Tibial artery (tissue), 4 donors: ENCODE results near the gene FKBP5.
A peak's percentile ranks its signal among the peaks of the same experiment; 100 is the strongest.
"Not testable (repeated sequence)": the region's sequence is repeated elsewhere in the genome, so short reads cannot be mapped to it uniquely, and the experiment has no call there.

Source experiments
- DNase-seq, 2 donors: peaks; one replicate each; pipeline ENCODE4 v3.0.0-alpha.2; 2019
- H3K27ac ChIP-seq, 2 donors: fragments of 200-600 bp; sonication (generic) in 1 of 2; 1 replicate in 1 of 2; 2 replicates in 1 of 2; pipeline ENCODE4 v1.5.1; 2018 to 2019; ENCODE audit warnings: mild to moderate bottlenecking in 1 of 2
- H3K27me3 ChIP-seq, 2 donors: fragments of 200-600 bp; sonication (generic) in 1 of 2; one replicate each; pipeline versions ENCODE4 v1.5.1 to v1.6.0; 2016 to 2019
- H3K36me3 ChIP-seq, 3 donors: fragments of 200-600 bp; sonication (generic) in 2 of 3; one replicate each; pipeline ENCODE4 v1.5.1; 2016 to 2019; ENCODE audit warnings: mild to moderate bottlenecking in 2 of 3
- H3K4me1 ChIP-seq, 4 donors: fragments of 200-600 bp; sonication (generic) in 2 of 4; 1 replicate in 3 of 4; 2 replicates in 1 of 4; pipeline ENCODE4 v1.5.1; 2016 to 2019
- H3K4me3 ChIP-seq, 2 donors: fragments of 200-600 bp; sonication (generic) in 1 of 2; 1 replicate in 1 of 2; 2 replicates in 1 of 2; pipeline ENCODE4 v1.5.1; 2018 to 2019; ENCODE audit warnings: mild to moderate bottlenecking in 2 of 2
- H3K9me3 ChIP-seq, 3 donors: fragments of 200-600 bp; sonication (generic) in 1 of 3; one replicate each; pipeline ENCODE4 v1.5.1; 2016 to 2019
- CTCF ChIP-seq, 2 experiments: fragments of 200-600 bp in 1 of 2; fragments of 450-650 bp in 1 of 2; IDR thresholded peaks; one replicate each; pipeline ENCODE4 v1.5.1; 2017 to 2019; ENCODE audit warnings: antibody characterized with exemption in 2 of 2, mild to moderate bottlenecking in 1 of 2, moderate library complexity in 1 of 2
- intact Hi-C: fragments of 100-400 bp; cut with DNase I; formaldehyde crosslinking; loops from one replicate; pipeline ENCODE4 v1.15.0; 2023; ENCODE audit warnings: low total_unique reads

FKBP5 gene

GRCh38 chr6:35735452-35735851 lies 46.7 kb upstream of the FKBP5 start:
- DNase-seq: no peak
- Histone ChIP-seq H3K27me3 (no peaks in the 10 kb centered on the region), H3K27ac (peak overlapping the region; percentile 97 to 99), H3K4me1 (peaks cover 6 to 67% (median 45%) of the 10 kb centered on the region in 4 donors), H3K4me3 (no peak overlapping the region), H3K36me3 (no peaks in the 10 kb centered on the region), H3K9me3 (no peaks in the 10 kb centered on the region)
- TF ChIP-seq CTCF (IDR thresholded peaks at IDR 0.05): no peak
- intact Hi-C loops: loop anchor here (10.0 kb wide), 1 partner anchor 391 kb away; the partner anchor contains the start of gene PPARD

DNA sequence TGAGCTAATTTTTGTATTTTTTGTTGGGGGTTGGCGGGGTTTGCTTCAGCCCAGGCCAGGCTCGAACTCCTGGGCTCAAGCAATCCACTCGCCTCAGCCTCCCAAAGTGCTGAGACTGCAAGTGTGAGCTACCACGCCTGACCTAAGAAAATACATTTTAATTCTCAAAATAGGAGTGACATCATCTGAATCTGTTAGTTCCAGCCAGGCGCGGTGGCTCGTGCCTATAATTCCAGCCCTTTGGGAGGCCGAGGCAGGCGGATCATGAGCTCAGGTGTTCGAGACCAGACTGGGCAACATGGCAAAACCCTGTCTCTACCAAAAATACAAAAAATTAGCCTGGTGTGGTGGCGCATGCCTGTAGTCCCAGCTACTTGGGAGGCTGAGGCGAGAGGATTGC lies 45.6 kb upstream of the FKBP5 start:
- not testable (repeated sequence) for DNase-seq, H3K9me3 ChIP-seq, H3K36me3 ChIP-seq, H3K27me3 ChIP-seq, H3K4me3 ChIP-seq
- peak overlapping the region; percentile 97 to 99 for H3K27ac ChIP-seq
- intact Hi-C loops: loop anchor here (10.0 kb wide), 1 partner anchor 390 kb away; the partner anchor contains the start of gene PPARD
- peaks cover 6 to 78% (median 56%) of the 10 kb centered on the region in 4 donors for H3K4me1 ChIP-seq

DNA sequence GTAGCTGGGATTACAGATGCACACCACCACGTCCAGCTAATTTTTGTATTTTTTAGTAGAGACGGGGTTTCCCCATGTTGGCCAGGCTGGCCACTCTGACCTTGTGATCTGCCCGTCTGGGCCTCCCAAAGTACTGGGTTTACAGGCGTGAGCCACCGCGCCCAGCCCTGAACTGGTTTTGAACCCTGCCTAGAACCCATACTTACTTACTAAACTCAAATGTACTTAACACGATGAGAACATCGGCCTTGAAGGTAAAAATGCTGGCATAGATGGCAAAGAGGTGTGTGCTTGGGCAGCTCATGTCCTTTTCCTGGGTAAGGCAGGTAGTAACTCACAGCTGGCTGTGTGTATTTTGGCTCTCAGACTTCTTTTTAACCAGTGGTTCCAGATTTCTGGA lies 44.9 kb upstream of the FKBP5 start:
- no peak for TF ChIP-seq CTCF (IDR thresholded peaks at IDR 0.05)
- Histone ChIP-seq H3K27me3 (no peaks in the 10 kb centered on the region), H3K27ac (peak overlapping the region; percentile 97 to 99), H3K9me3 (no peaks in the 10 kb centered on the region), H3K36me3 (no peaks in the 10 kb centered on the region), H3K4me1 (peaks cover 6 to 85% (median 63%) of the 10 kb centered on the region in 4 donors), H3K4me3 (no peak overlapping the region)
- intact Hi-C loops: loop anchor here (10.0 kb wide), 1 partner anchor 389 kb away; the partner anchor contains the start of gene PPARD
- no peak for DNase-seq

DNA sequence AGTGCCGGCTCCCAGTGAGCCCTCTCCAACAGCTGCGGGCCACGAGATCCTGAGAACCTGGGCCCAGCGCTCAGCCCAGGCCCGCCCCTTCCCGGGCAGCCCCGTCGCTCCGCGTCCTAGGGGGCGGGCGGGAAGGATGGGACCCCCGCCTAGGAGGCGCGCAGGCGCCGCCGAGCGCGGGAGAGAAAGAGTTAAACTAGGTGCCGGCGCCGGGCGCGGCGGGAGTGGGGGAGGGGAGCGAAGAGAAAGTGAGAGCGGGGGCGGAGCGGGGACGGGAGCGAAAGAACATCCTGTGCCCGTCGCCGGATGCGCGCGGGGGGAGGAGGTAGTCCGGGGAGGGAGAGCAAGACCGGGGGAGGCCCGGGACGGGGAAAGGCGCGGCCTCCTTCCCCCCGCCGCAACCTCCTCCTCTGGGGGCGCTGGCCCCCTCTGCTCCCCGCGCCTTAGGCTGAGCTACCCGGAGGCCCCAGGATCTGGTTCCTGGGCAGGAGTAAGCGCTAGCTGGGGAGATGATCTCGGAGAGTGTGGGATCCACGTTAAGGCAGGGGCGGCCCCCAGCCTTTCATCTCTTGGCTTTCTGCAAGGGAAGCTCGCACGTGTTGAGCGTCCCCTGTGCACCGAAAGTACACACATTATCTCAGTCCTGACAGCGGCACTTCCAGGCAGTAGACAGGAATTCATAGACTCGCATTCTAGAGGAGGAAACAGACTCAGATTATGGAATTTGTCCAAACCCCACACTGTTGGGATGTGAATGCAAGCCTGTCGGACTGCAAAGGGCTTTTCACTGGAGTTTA lies 43.2 kb upstream of the FKBP5 start:
- DNase-seq: peak; percentile 97 to 99
- H3K27me3 ChIP-seq: no peaks in the 10 kb centered on the region
- H3K9me3 ChIP-seq: no peaks in the 10 kb centered on the region
- H3K4me1 ChIP-seq: peaks cover 6 to 94% (median 70%) of the 10 kb centered on the region in 4 donors
- intact Hi-C loops: loop anchor here (10.0 kb wide), 1 partner anchor 387 kb away; the partner anchor contains the start of gene PPARD
- peak; percentile 6 to 24 for TF ChIP-seq CTCF (IDR thresholded peaks at IDR 0.05)
- H3K36me3 ChIP-seq: no peaks in the 10 kb centered on the region
- peak overlapping the region; percentile 97 to 99 for H3K27ac ChIP-seq
- peak overlapping the region; percentile 59 to 74 for H3K4me3 ChIP-seq

DNA sequence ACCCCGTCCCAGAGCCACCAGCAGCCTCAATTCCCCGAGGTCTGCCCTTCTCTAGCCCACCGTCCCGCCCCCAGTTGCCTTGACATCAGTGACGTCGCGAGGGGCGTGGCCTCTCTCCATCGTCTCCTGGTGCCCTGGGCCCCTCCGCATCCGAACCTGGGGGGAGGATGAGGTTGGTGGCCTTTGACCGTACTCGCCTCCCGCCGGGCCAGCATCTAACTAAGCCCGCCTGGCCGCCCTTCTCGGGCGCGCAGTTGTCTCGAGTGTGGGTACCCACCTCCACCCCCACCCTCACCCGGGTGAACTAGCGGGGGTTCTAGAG lies 42.7 kb upstream of the FKBP5 start:
- TF ChIP-seq CTCF (IDR thresholded peaks at IDR 0.05): peak in 1 of 2 experiments; percentile 12
- no peaks in the 10 kb centered on the region for H3K9me3 ChIP-seq
- intact Hi-C loops: loop anchor here (10.0 kb wide), 1 partner anchor 387 kb away; the partner anchor contains the start of gene PPARD
- DNase-seq: peak; percentile 98 to 99
- peak overlapping the region; percentile 59 to 74 for H3K4me3 ChIP-seq
- peaks cover 10 to 94% (median 73%) of the 10 kb centered on the region in 4 donors for H3K4me1 ChIP-seq
- peak overlapping the region; percentile 97 to 99 for H3K27ac ChIP-seq
- no peaks in the 10 kb centered on the region for H3K27me3 ChIP-seq
- H3K36me3 ChIP-seq: no peaks in the 10 kb centered on the region

- H3K27ac ChIP-seq: peak overlapping the region; percentile 97 to 99
Observed at GRCh38 chr6:35730745-35731413, 42.2 kb upstream of the FKBP5 start.

More at GRCh38 chr6:35730745-35731413, 42.2 kb upstream of the FKBP5 start:
- intact Hi-C loops: loop anchor here (10.0 kb wide), 1 partner anchor 386 kb away; the partner anchor contains the start of gene PPARD
- Histone ChIP-seq H3K4me1 (peaks cover 12 to 94% (median 73%) of the 10 kb centered on the region in 4 donors), H3K36me3 (no peaks in the 10 kb centered on the region), H3K9me3 (no peaks in the 10 kb centered on the region), H3K4me3 (peak overlapping the region; percentile 59 to 74), H3K27me3 (no peaks in the 10 kb centered on the region)
- no peak for TF ChIP-seq CTCF (IDR thresholded peaks at IDR 0.05)
- DNase-seq: no peak
